ENCODE data around the gene TBCD.

Gene TBCD

GRCh38 chr17:82835766-82836512 lies 84.1 kb downstream of the TBCD start:
- DNase-seq = no peak

GRCh38 chr17:82836823-82837357 lies 85.0 kb downstream of the TBCD start:
- DNase-seq = no peak

- no peak for DNase-seq
Measured at GRCh38 chr17:82837586-82838320, 85.9 kb downstream of the TBCD start.

DNA sequence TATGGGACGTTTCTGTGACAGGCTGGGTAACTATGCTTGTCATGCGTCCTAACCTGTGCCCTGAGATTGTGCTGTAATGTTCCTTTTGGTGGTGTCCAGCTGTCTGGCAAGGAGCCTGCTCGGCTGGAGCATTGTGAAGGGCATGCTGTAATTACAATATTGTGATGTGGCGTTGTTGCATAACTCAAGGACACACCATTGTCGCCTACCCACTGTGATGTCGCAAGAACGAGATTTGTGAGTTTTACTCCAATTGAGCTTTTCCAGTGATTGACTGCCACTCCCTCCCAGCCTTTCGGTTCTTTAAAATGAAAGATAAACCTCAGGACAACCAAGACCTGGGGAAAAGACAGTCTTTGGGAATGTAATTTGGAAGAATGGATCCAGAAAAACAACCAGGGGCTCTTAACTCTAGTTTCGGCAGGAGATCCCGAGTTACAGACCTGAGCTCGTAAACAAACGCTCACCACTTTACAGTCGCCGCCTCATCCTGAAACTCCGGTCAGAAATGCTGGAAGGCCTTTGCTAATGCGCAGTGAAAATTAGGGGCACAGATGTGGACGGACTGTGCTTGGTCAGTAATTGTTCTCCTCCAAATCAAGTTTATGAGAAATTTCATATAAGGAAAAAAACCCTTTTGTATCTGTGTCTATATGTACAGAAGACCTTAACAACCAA lies 86.7 kb downstream of the TBCD start:
- DNase-seq = no peak

DNA sequence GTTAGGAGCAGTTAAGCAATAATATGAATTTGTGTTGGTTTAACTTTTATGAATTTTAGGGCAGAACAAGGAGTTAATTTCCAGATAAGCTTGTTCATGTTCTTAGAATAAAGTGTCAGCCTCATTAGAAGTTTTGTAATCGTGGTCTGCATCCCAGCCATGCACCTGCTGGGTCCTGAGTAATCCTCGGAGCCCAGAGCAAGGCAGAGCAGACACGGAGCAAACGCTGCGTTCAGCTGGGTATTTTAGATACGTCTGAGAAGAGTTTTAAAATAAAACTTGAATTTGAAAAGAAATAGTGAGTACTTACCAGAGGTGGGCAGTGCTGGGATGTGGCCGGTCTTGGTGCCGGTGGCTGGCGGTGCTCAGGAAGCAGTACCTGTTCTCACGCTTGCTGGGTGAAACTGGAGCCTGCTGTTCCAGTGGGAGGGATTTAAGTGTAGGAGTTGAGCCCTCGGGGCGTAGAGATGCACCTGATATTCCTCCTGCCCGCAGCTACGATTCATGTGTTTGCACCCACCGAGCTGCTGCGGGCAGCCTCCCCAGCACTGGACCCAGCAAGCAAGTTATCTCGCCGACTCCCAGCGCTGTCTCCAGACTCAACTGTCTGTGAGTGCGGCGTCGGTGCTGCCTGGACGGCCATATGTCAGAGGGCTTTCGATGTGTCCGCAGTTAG lies 87.9 kb downstream of the TBCD start, which contains the start of gene ZNF750:
ZNF750 (minus strand) TSS at position 406 of the 676 bp plus-strand sequence. CDS start 7,568 bp downstream, outside the sequence.
- no peak for DNase-seq

GRCh38 chr17:82840431-82840831 lies 88.6 kb downstream of the TBCD start:
- DNase-seq = no peak

DNA sequence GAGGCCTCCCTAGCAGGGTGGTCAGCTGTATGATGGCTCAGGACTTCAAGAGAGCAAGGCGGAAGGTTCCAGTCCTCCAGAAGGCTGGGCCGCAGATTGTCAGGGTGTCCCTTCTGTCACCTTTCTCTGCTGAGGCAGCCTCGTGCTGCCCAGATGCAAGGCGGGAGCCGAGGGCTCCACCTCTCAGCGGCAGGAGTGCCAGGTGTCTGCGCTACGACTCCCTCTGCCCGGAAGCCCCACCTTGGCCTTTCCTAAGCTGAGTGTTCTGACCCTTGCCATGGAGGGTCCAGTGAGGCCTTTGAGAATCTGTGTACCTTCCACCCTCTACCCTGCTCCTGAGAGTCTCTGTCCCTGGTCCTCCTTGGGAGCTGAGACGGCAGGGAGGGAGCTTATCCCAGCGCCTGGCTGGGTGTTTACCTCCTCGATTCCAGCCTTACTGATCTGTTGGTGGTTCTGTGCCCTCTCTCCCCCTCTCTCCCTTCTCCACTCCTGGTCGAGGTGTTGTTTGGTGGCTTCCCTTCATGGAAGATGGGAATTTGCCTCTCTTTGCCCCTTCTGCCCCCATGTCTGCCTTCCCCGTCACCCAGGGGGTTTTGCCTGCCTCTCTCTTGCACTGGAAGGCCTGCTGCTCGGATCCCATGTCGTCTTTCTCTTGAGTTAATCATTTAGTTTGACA lies 90.2 kb downstream of the TBCD start:
- DNase-seq = no peak

GRCh38 chr17:82843904-82844680 lies 92.2 kb downstream of the TBCD start:
- DNase-seq = no peak

- DNase-seq = no peak
Measured at GRCh38 chr17:82844796-82845162, 92.9 kb downstream of the TBCD start.

DNA sequence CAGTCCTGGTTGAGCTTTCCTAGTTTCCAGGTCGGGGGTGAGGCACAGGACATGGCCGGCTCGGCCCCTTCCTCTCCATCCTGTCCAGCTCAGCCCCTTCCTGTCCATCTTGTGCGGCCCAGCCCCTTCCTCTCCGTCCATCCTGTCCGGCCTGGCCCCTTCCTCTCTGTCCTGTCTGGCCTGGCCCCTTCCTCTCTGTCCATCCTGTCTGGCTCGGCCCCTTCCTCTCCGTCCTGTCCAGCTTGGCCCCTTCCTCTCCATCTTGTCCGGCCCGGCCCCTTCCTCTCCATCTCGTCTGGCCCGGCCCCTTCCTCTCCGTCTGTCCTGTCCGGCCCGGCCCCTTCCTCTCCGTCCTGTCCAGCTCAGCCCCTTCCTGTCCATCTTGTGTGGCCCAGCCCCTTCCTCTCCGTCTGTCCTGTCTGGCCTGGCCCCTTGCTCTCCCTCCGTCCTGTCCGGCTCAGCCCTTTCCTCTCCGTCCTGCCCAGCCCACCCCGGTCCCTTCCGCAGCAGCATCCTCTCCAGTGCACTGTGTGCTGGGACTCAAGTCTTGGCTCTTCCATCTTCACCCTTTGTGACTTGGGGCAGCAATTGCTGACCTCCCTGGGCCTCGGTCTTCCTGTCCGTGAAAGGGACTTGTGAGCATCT lies 93.4 kb downstream of the TBCD start:
- no peak for DNase-seq

DNA sequence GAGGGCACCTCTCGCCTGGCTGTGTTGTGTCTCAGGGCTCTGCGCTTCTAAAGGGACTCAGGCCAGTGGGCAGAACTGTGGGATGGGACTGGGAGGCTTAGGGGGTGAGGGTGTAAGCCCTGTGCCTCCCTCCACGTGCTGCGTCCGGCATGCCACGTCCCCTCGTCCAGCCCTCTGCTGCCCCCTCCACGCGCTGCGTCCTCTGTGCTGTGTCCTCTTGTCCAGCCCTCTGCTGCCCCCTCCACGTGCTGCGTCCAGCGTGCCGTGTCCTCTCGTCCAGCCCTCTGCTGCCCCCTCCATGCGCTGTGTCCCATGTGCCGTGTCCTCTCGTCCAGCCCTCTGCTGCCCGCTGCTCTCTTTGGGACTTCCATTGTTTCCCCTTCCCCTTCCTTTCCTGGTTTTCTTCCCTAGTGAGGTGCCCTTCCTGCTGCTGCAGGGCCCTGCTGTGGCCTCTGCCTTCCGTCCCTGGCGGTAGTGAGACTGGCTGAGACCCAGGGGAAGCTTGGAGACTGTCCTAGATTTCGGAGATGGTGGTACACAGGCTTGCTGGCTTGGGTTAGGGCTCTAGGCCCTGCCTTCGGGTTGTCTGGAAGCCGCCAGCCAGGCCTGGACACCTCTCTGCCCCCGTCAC lies 94.3 kb downstream of the TBCD start:
- DNase-seq = no peak

- no peak for DNase-seq
Measured at GRCh38 chr17:82848022-82848592, 96.2 kb downstream of the TBCD start.

- no peak for DNase-seq
Measured at GRCh38 chr17:82849076-82849945, 97.4 kb downstream of the TBCD start.

- DNase-seq = no peak
Measured at GRCh38 chr17:82851381-82851780, 99.5 kb downstream of the TBCD start.

DNA sequence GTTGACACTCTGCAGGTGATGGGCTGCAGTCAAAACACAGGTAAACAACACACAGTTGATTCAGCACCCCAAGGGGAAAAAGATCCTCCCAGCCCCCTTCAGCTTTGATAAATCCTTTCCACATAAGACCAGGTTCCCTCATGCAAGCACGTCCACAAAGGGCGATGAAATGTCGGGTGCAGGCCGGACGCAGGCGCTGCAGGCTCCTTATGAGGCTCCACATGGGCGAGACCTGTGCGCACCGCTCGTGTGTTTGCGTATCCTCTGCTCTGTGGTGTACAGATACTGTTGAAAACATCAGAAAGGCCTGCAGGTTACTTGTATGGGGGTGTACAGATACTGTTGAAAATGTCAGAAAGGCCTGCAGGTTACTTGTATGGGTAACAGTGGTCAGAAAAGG lies 102.4 kb downstream of the TBCD start:
- no peak for DNase-seq

GRCh38 chr17:82856361-82856760 lies 104.5 kb downstream of the TBCD start:
- no peak for DNase-seq

GRCh38 chr17:82858376-82859126 lies 106.7 kb downstream of the TBCD start:
- DNase-seq = no peak
